ENCODE measurements around the gene LRP1-AS.

GRCh38 chr12:57123813-57124212, 23.6 kb downstream of the LRP1-AS start:
- TF ChIP-seq CTCF (IDR thresholded peaks at IDR 0.05) = no peak
- TF ChIP-seq POLR2A (IDR thresholded peaks at IDR 0.05) = no peak

Measured in sigmoid colon (tissue), 3 donors.